Loucy (cell line): ENCODE measurements around the gene FXYD6.
A peak's percentile ranks its signal among the peaks of the same experiment; 100 is the strongest.

Experiments
- H2AFZ ChIP-seq: fragments of 200-600 bp; sonication (generic); 2 replicates; pipeline ENCODE4 v1.6.0; 2016; ENCODE audit warnings: antibody characterized with exemption, mild to moderate bottlenecking, low read length, moderate library complexity
- H3F3A ChIP-seq: fragments of 200-600 bp; 2 replicates; pipeline ENCODE4 v1.6.0; 2016; ENCODE audit warnings: antibody characterized with exemption, low read depth, mild to moderate bottlenecking
- H3K27me3 ChIP-seq: fragments of 200-600 bp; sonication (generic); 2 replicates; pipeline ENCODE4 v1.6.1; 2014; ENCODE audit warnings: low read length, mild to moderate bottlenecking; ENCODE audit not compliant: insufficient read depth, poor library complexity, severe bottlenecking
- H3K36me3 ChIP-seq: fragments of 200-600 bp; sonication (generic); 2 replicates; pipeline ENCODE4 v1.6.1; 2016; ENCODE audit warnings: low read length; ENCODE audit not compliant: insufficient read depth
- H3K4me1 ChIP-seq: fragments of 200-600 bp; sonication (generic); 2 replicates; pipeline ENCODE4 v1.5.1; 2014; ENCODE audit warnings: low read length, mild to moderate bottlenecking; ENCODE audit not compliant: insufficient read depth, poor library complexity, severe bottlenecking
- H3K4me2 ChIP-seq: fragments of 200-600 bp; sonication (generic); 2 replicates; pipeline ENCODE4 v1.6.0; 2014; ENCODE audit warnings: antibody characterized with exemption, low read length, low read depth, mild to moderate bottlenecking; ENCODE audit not compliant: poor library complexity, severe bottlenecking
- H3K4me3 ChIP-seq: fragments of 200-600 bp; sonication (generic); 2 replicates; pipeline ENCODE4 v1.5.1; 2014; ENCODE audit warnings: low read length, mild to moderate bottlenecking, mixed read lengths; ENCODE audit not compliant: poor library complexity, severe bottlenecking
- H3K79me2 ChIP-seq: fragments of 200-600 bp; sonication (generic); 2 replicates; pipeline ENCODE4 v1.6.1; 2014; ENCODE audit warnings: low read length; ENCODE audit not compliant: insufficient read depth
- H3K9ac ChIP-seq: fragments of 200-600 bp; sonication (generic); 2 replicates; pipeline ENCODE4 v1.6.0; 2014; ENCODE audit warnings: mild to moderate bottlenecking, low read depth, low read length, moderate library complexity; ENCODE audit not compliant: poor library complexity, severe bottlenecking
- H3K9me2 ChIP-seq: fragments of 200-600 bp; sonication (generic); replicated peaks from 2 replicates; pipeline ENCODE4 v1.6.1; 2016; ENCODE audit warnings: low read depth, low read length, mixed read lengths
- H3K9me3 ChIP-seq: fragments of 200-600 bp; sonication (generic); 2 replicates; pipeline ENCODE4 v1.6.1; 2014; ENCODE audit warnings: mild to moderate bottlenecking, antibody characterized with exemption, low read length, low read depth; ENCODE audit not compliant: insufficient read depth
- H4K20me1 ChIP-seq: fragments of 200-600 bp; sonication (generic); 2 replicates; pipeline ENCODE4 v1.6.0; 2014; ENCODE audit warnings: antibody characterized with exemption, low read length, mild to moderate bottlenecking; ENCODE audit not compliant: insufficient read depth, poor library complexity, severe bottlenecking
- EZH2phosphoT487 ChIP-seq: fragments of 200-600 bp; IDR thresholded peaks from 2 replicates; pipeline ENCODE4 v1.6.1; 2018; ENCODE audit warnings: antibody characterized with exemption, mild to moderate bottlenecking, moderate library complexity, borderline replicate concordance
- TF ChIP-seq, protein P1 (sequence below): fragments of 200-600 bp; sonication (generic); conservative IDR thresholded peaks from 2 replicates; pipeline ENCODE4 v1.5.1; 2014; ENCODE audit warnings: mild to moderate bottlenecking, antibody characterized with exemption, low read length

FXYD6 gene

GRCh38 chr11:117822074-117823033, 54.1 kb downstream of the FXYD6 start:
- no peak for TF ChIP-seq EZH2phosphoT487
- TF ChIP-seq, protein P1, sequence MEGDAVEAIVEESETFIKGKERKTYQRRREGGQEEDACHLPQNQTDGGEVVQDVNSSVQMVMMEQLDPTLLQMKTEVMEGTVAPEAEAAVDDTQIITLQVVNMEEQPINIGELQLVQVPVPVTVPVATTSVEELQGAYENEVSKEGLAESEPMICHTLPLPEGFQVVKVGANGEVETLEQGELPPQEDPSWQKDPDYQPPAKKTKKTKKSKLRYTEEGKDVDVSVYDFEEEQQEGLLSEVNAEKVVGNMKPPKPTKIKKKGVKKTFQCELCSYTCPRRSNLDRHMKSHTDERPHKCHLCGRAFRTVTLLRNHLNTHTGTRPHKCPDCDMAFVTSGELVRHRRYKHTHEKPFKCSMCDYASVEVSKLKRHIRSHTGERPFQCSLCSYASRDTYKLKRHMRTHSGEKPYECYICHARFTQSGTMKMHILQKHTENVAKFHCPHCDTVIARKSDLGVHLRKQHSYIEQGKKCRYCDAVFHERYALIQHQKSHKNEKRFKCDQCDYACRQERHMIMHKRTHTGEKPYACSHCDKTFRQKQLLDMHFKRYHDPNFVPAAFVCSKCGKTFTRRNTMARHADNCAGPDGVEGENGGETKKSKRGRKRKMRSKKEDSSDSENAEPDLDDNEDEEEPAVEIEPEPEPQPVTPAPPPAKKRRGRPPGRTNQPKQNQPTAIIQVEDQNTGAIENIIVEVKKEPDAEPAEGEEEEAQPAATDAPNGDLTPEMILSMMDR, result peak; percentile 93
- Histone ChIP-seq H3K9ac (peak overlapping the region; percentile 79), H3K4me2 (peak overlapping the region; percentile 90), H3K9me3 (no peaks in the 10 kb centered on the region), H3K4me1 (peaks cover 66% of the 10 kb centered on the region), H3K27me3 (no peaks in the 10 kb centered on the region), H2AFZ (no peak overlapping the region), H3K79me2 (peaks cover 31% of the 10 kb centered on the region), H3K9me2 (no peaks in the 10 kb centered on the region), H3F3A (peaks cover 8% of the 10 kb centered on the region; the same call in 1 of the 2 replicates), H3K36me3 (no peaks in the 10 kb centered on the region), H3K4me3 (peak overlapping the region; percentile 66), H4K20me1 (no peaks in the 10 kb centered on the region)

GRCh38 chr11:117821431-117821830, 55.0 kb downstream of the FXYD6 start:
- H4K20me1 ChIP-seq, result no peaks in the 10 kb centered on the region
- no peaks in the 10 kb centered on the region for H3K36me3 ChIP-seq
- peaks cover 24% of the 10 kb centered on the region for H3K79me2 ChIP-seq
- no peaks in the 10 kb centered on the region for H3K27me3 ChIP-seq
- no peak overlapping the region for H2AFZ ChIP-seq
- H3K4me1 ChIP-seq, result peaks cover 67% of the 10 kb centered on the region
- peak overlapping the region; percentile 90 for H3K4me2 ChIP-seq
- no peak overlapping the region for H3K9ac ChIP-seq
- no peaks in the 10 kb centered on the region for H3K9me3 ChIP-seq
- no peak overlapping the region for H3K4me3 ChIP-seq
- H3K9me2 ChIP-seq, result no peaks in the 10 kb centered on the region
- peaks cover 8% of the 10 kb centered on the region; the same call in 1 of the 2 replicates for H3F3A ChIP-seq
- TF ChIP-seq EZH2phosphoT487, result no peak
- TF ChIP-seq, protein P1, result no peak

DNA sequence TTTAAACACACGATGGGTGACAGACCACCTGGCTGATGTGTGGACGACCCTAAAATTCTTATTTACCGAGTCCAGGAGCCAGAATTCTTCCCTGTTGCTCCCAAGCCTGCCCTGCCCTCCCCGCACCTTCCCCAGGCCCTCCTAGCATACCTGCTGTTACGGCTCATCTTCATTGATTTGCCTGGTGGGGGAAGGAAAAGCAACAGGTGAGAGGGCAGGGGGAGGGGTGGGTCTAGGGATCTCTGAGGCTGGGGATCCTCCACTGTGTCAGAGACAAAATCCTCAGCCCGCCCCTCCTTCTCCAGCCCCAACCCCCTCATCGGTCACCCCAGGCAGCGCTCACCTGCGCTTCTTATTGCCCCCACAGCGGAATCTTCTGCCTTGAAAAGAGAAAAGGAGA, 55.9 kb downstream of the FXYD6 start:
- H3K4me1 ChIP-seq, result peaks cover 65% of the 10 kb centered on the region
- peaks cover 8% of the 10 kb centered on the region; the same call in 1 of the 2 replicates for H3F3A ChIP-seq
- no peak overlapping the region for H2AFZ ChIP-seq
- H3K36me3 ChIP-seq, result no peaks in the 10 kb centered on the region
- H3K9me3 ChIP-seq, result no peaks in the 10 kb centered on the region
- no peak overlapping the region for H3K4me3 ChIP-seq
- H4K20me1 ChIP-seq, result no peaks in the 10 kb centered on the region
- no peaks in the 10 kb centered on the region for H3K27me3 ChIP-seq
- H3K9ac ChIP-seq, result no peak overlapping the region
- H3K4me2 ChIP-seq, result no peak overlapping the region
- TF ChIP-seq, protein P1, result no peak
- no peak for TF ChIP-seq EZH2phosphoT487
- H3K79me2 ChIP-seq, result peaks cover 15% of the 10 kb centered on the region; the same call in 1 of the 2 replicates
- H3K9me2 ChIP-seq, result no peaks in the 10 kb centered on the region
